ENCODE data around the gene ESYT3.

GRCh38 chr3:138461246-138461645, 26.8 kb downstream of the ESYT3 start:
- TF ChIP-seq CTCF (conservative IDR thresholded peaks at IDR 0.05), result no peak
- TF ChIP-seq ZFX (IDR thresholded peaks at IDR 0.05), result no peak

All from C4-2B (cell line).